WTC11 (cell line): ENCODE data around the gene RCAN3. TPM values are rescaled to one million over a fixed set of nuclear protein-coding genes. Genes with fewer than 3 reads are reported as not detected.

Experiments used
- ATAC-seq: fragments of 200-7000 bp; cut with Tn5 transposase; 2 replicates; pipeline ENCODE4 v1.10.0; 2021; ENCODE audit warnings: mild to moderate bottlenecking, moderate library complexity
- CTCF ChIA-PET: fragments of 300-600 bp; sonication (Branson Sonifier 250); formaldehyde crosslinking; loops from one replicate; lab custom pipeline; 2021; ENCODE audit warnings: antibody characterized with exemption; lab: Charles Lee
- POLR2A ChIA-PET: fragments of 350-600 bp; sonication (Branson Sonifier 250); formaldehyde crosslinking; loops from one replicate; lab custom pipeline; 2021; ENCODE audit warnings: antibody characterized with exemption; lab: Charles Lee
- DNase-seq: peaks from one replicate; pipeline ENCODE4 v3.0.0; 2021; ENCODE audit warnings: low spot score
- H3K27ac Mint-ChIP-seq: 2 replicates; pipeline ENCODE4 v1.8.0; 2021; ENCODE audit warnings: mixed read lengths
- H3K27me3 Mint-ChIP-seq: 2 replicates; pipeline ENCODE4 v1.8.0; 2021; ENCODE audit warnings: low read depth, mild to moderate bottlenecking, moderate library complexity, mixed read lengths
- H3K36me3 Mint-ChIP-seq: 2 replicates; pipeline ENCODE4 v1.8.0; 2021; ENCODE audit warnings: mixed read lengths
- H3K4me1 Mint-ChIP-seq: 2 replicates; pipeline ENCODE4 v1.8.0; 2022; ENCODE audit warnings: mixed read lengths
- H3K4me3 Mint-ChIP-seq: 2 replicates; pipeline ENCODE4 v1.8.0; 2021; ENCODE audit warnings: mild to moderate bottlenecking, moderate library complexity, mixed read lengths
- H3K9me3 Mint-ChIP-seq: 2 replicates; pipeline ENCODE4 v1.8.0; 2021; ENCODE audit warnings: mixed read lengths
- CBFB ChIP-seq: sonication (generic); formaldehyde crosslinking; IDR thresholded peaks from 2 replicates; pipeline ENCODE4 v1.8.1; 2022; ENCODE audit warnings: mild to moderate bottlenecking, low read depth, missing genetic modification reagents
- EMX1 ChIP-seq: fragments of 250-450 bp; sonication (Bioruptor Pico); IDR thresholded peaks from 2 replicates; pipeline ENCODE4 v1.8.0; 2021; ENCODE audit warnings: mild to moderate bottlenecking
- GRHL2 ChIP-seq: fragments of 250-450 bp; sonication (Bioruptor Pico); IDR thresholded peaks from 2 replicates; pipeline ENCODE4 v1.8.0; 2022; ENCODE audit warnings: mild to moderate bottlenecking, moderate library complexity; ENCODE audit not compliant: insufficient replicate concordance, severe bottlenecking
- JAZF1 ChIP-seq: fragments of 250-450 bp; sonication (Bioruptor Pico); IDR thresholded peaks from 2 replicates; pipeline ENCODE4 v1.9.0; 2021; ENCODE audit warnings: moderate library complexity, mild to moderate bottlenecking, inconsistent platforms
- JUN ChIP-seq: sonication (generic); formaldehyde crosslinking; IDR thresholded peaks from 2 replicates; pipeline ENCODE4 v1.8.0; 2023; ENCODE audit warnings: mild to moderate bottlenecking, missing genetic modification reagents
- NFATC4 ChIP-seq: fragments of 250-450 bp; sonication (Bioruptor Pico); IDR thresholded peaks from 2 replicates; pipeline ENCODE4 v1.9.0; 2021; ENCODE audit warnings: mild to moderate bottlenecking
- NFYB ChIP-seq: sonication (generic); formaldehyde crosslinking; conservative IDR thresholded peaks from 2 replicates; pipeline ENCODE4 v1.8.0; 2022; ENCODE audit warnings: low read depth, missing genetic modification reagents
- NR1H2 ChIP-seq: sonication (generic); formaldehyde crosslinking; IDR thresholded peaks from 2 replicates; pipeline ENCODE4 v1.9.0; 2021; ENCODE audit warnings: mild to moderate bottlenecking, moderate library complexity, missing genetic modification reagents
- RELA ChIP-seq: sonication (generic); formaldehyde crosslinking; IDR thresholded peaks from 2 replicates; pipeline ENCODE4 v1.8.1; 2022; ENCODE audit warnings: missing genetic modification reagents, mild to moderate bottlenecking, borderline replicate concordance
- SMAD4 ChIP-seq: sonication (generic); formaldehyde crosslinking; IDR thresholded peaks from 2 replicates; pipeline ENCODE4 v1.8.0; 2022; ENCODE audit warnings: mild to moderate bottlenecking, missing genetic modification reagents
- ZNF121 ChIP-seq: sonication (generic); formaldehyde crosslinking; IDR thresholded peaks from 2 replicates; pipeline ENCODE4 v1.8.0; 2023; ENCODE audit warnings: missing genetic modification reagents
- ZNF263 ChIP-seq: sonication (generic); formaldehyde crosslinking; IDR thresholded peaks from 2 replicates; pipeline ENCODE4 v1.8.1; 2022; ENCODE audit warnings: low read depth, mild to moderate bottlenecking, moderate library complexity, missing genetic modification reagents
- total RNA-seq: library from RNA; stranded (reverse); gene quantifications from 3 replicates; pipeline ENCODE4 v1.2.3, GENCODE V29; 2021
- TF ChIP-seq, protein P1 (sequence below): fragments of 200-600 bp; IDR thresholded peaks from 2 replicates; pipeline ENCODE4 v1.8.0; 2022; ENCODE audit warnings: antibody characterized with exemption
- TF ChIP-seq, protein P2 (sequence below): sonication (generic); formaldehyde crosslinking; conservative IDR thresholded peaks from 2 replicates; pipeline ENCODE4 v1.8.1; 2023; ENCODE audit warnings: mild to moderate bottlenecking, low read depth, missing genetic modification reagents, moderate library complexity
- TF ChIP-seq, protein P3 (sequence below): sonication (generic); formaldehyde crosslinking; IDR thresholded peaks from 2 replicates; pipeline ENCODE4 v1.8.1; 2023; ENCODE audit warnings: mild to moderate bottlenecking, missing genetic modification reagents
- TF ChIP-seq, protein P4 (sequence below): fragments of 250-450 bp; sonication (Bioruptor Pico); IDR thresholded peaks from 2 replicates; pipeline ENCODE4 v2.1.2; 2022; ENCODE audit warnings: mild to moderate bottlenecking, moderate library complexity

The RCAN3 gene
- total RNA-seq, 1 experiment from 2014 or later = 23.3 TPM

DNA sequence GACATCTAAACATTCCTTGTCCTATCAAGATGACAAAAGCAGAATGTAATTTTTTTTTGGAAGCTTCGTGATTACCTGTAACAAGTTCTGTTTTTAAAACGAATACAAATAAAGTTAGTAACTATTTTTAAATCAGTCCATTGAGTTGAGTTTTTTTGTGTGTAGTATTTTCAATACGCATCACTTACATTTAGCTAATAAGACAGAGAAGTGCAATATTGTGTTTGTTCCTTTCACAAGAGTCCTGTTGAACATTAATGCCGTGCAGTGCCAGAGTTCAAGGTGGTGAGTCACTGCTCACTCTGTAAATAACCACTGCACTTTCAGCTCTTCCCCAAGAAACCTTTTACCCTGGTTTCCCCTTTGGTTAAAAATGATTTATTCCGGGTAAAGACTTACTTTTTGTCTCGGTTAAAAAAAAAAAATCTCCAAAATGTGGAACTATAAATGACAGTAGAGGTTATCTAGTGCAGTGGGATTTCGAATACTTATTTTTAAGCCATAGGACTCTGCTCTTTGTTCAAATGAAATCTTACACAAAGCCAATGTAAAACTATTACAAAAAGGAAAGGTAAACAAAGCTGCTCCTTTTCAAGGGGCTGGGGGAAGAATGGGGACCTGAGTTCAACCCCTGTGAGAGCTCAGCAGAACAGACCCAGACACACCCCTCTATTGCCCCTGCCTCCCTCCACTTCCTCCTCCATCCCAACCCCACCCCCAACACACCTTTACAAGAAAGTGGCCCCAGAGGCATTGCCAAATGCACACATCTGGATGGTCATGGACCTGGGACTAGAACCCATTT lies 38.5 kb downstream of the RCAN3 start:
- ATAC-seq = peak; percentile 69

DNA sequence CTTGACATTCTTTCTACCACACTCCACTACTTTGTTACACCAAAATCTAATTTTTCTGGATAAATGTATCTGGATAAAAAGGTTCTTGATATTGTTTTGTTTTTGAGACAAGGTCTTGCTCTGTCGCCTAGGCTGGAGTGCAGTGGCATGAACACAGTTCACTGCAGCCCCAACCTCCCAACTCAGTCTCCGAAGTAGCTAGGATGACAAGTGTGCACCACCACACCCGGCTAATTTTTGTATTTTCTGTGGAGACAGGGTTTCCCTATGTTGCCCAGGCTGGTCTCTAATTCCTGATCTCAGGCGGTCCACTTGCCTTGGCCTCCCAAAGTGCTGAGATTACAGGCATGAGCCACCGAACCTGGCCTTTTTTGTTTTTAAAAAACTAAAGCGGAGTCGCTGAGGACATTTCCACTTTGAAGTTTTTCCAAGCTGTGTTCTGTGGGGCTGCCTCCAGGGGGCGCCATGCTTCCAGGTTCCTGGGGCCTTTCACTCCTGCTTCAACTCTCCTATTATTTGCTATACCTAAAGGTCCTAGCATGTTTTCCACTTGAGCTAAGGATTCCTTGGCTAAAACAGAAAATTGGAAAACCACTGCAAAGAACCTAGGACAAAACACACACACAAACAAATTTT lies 39.2 kb downstream of the RCAN3 start:
- Mint-ChIP-seq H3K27ac (peak overlapping the region; percentile 57; the same call in 1 of the 2 replicates), H3K4me1 (peaks cover 26% of the 10 kb centered on the region), H3K27me3 (no peaks in the 10 kb centered on the region), H3K36me3 (no peaks in the 10 kb centered on the region; the same call in 1 of the 2 replicates), H3K4me3 (no peak overlapping the region), H3K9me3 (no peaks in the 10 kb centered on the region)
- ATAC-seq (no peak), DNase-seq (peak; percentile 57)
- CTCF ChIA-PET = interaction anchor here (0.6 to 3.3 kb wide), 37 partner anchors 9 to 371 kb away, joined by 3 to 40 read pairs (median 4); partner anchors contain the start of genes NCMAP, NIPAL3, RCAN3 and STPG1
- POLR2A ChIA-PET = interaction anchor here (1.2 kb wide), 1 partner anchor 100 kb away, joined by 4 read pairs; no protein-coding TSS in a partner anchor
- TF ChIP-seq, protein P1, sequence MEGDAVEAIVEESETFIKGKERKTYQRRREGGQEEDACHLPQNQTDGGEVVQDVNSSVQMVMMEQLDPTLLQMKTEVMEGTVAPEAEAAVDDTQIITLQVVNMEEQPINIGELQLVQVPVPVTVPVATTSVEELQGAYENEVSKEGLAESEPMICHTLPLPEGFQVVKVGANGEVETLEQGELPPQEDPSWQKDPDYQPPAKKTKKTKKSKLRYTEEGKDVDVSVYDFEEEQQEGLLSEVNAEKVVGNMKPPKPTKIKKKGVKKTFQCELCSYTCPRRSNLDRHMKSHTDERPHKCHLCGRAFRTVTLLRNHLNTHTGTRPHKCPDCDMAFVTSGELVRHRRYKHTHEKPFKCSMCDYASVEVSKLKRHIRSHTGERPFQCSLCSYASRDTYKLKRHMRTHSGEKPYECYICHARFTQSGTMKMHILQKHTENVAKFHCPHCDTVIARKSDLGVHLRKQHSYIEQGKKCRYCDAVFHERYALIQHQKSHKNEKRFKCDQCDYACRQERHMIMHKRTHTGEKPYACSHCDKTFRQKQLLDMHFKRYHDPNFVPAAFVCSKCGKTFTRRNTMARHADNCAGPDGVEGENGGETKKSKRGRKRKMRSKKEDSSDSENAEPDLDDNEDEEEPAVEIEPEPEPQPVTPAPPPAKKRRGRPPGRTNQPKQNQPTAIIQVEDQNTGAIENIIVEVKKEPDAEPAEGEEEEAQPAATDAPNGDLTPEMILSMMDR = peak; percentile 92
- TF ChIP-seq, protein P2, sequence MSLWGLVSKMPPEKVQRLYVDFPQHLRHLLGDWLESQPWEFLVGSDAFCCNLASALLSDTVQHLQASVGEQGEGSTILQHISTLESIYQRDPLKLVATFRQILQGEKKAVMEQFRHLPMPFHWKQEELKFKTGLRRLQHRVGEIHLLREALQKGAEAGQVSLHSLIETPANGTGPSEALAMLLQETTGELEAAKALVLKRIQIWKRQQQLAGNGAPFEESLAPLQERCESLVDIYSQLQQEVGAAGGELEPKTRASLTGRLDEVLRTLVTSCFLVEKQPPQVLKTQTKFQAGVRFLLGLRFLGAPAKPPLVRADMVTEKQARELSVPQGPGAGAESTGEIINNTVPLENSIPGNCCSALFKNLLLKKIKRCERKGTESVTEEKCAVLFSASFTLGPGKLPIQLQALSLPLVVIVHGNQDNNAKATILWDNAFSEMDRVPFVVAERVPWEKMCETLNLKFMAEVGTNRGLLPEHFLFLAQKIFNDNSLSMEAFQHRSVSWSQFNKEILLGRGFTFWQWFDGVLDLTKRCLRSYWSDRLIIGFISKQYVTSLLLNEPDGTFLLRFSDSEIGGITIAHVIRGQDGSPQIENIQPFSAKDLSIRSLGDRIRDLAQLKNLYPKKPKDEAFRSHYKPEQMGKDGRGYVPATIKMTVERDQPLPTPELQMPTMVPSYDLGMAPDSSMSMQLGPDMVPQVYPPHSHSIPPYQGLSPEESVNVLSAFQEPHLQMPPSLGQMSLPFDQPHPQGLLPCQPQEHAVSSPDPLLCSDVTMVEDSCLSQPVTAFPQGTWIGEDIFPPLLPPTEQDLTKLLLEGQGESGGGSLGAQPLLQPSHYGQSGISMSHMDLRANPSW = no peak

More for the DNA sequence above, 38.5 kb downstream of the RCAN3 start:
- no peak for DNase-seq
- peak overlapping the region; percentile 57 for H3K27ac Mint-ChIP-seq
- TF ChIP-seq NFYB (no peak), SMAD4 (no peak), ZNF121 (CRISPR knock-in tag) (no peak), NFATC4 (no peak), GRHL2 (CRISPR knock-in tag) (no peak), JAZF1 (CRISPR knock-in tag) (no peak), JUN (CRISPR knock-in tag) (no peak), ZNF263 (CRISPR knock-in tag) (no peak), EMX1 (CRISPR knock-in tag) (no peak), NR1H2 (CRISPR knock-in tag) (no peak), RELA (no peak), CBFB (CRISPR knock-in tag) (no peak)
- TF ChIP-seq, protein P3, sequence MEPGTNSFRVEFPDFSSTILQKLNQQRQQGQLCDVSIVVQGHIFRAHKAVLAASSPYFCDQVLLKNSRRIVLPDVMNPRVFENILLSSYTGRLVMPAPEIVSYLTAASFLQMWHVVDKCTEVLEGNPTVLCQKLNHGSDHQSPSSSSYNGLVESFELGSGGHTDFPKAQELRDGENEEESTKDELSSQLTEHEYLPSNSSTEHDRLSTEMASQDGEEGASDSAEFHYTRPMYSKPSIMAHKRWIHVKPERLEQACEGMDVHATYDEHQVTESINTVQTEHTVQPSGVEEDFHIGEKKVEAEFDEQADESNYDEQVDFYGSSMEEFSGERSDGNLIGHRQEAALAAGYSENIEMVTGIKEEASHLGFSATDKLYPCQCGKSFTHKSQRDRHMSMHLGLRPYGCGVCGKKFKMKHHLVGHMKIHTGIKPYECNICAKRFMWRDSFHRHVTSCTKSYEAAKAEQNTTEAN (CRISPR knock-in tag) = no peak
- TF ChIP-seq, protein P4, sequence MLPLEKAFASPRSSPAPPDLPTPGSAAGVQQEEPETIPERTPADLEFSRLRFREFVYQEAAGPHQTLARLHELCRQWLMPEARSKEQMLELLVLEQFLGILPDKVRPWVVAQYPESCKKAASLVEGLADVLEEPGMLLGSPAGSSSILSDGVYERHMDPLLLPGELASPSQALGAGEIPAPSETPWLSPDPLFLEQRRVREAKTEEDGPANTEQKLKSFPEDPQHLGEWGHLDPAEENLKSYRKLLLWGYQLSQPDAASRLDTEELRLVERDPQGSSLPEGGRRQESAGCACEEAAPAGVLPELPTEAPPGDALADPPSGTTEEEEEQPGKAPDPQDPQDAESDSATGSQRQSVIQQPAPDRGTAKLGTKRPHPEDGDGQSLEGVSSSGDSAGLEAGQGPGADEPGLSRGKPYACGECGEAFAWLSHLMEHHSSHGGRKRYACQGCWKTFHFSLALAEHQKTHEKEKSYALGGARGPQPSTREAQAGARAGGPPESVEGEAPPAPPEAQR (CRISPR knock-in tag) = no peak
- H3K36me3 Mint-ChIP-seq = no peaks in the 10 kb centered on the region; the same call in 1 of the 2 replicates
- ChIA-PET POLR2A (interaction anchor here (1.2 kb wide), 1 partner anchor 101 kb away, joined by 4 read pairs; no protein-coding TSS in a partner anchor), CTCF (interaction anchor here (0.6 to 3.3 kb wide), 35 partner anchors 9 to 370 kb away, joined by 3 to 40 read pairs (median 4); partner anchors contain the start of genes NCMAP, NIPAL3, RCAN3 and STPG1)
- H3K4me3 Mint-ChIP-seq = no peak overlapping the region
- no peaks in the 10 kb centered on the region for H3K9me3 Mint-ChIP-seq
- no peaks in the 10 kb centered on the region for H3K27me3 Mint-ChIP-seq
- H3K4me1 Mint-ChIP-seq = peaks cover 34% of the 10 kb centered on the region
